ENCODE results near the gene OXGR1. TPM values are rescaled to one million over a fixed set of nuclear protein-coding genes. Genes with fewer than 3 reads are reported as not detected.
A peak's percentile ranks its signal among the peaks of the same experiment; 100 is the strongest.

OXGR1 gene
- total RNA-seq, 1 donor, result not detected

GRCh38 chr13:97023117-97023516, 28.8 kb upstream of the OXGR1 start:
- TF ChIP-seq, protein P1, sequence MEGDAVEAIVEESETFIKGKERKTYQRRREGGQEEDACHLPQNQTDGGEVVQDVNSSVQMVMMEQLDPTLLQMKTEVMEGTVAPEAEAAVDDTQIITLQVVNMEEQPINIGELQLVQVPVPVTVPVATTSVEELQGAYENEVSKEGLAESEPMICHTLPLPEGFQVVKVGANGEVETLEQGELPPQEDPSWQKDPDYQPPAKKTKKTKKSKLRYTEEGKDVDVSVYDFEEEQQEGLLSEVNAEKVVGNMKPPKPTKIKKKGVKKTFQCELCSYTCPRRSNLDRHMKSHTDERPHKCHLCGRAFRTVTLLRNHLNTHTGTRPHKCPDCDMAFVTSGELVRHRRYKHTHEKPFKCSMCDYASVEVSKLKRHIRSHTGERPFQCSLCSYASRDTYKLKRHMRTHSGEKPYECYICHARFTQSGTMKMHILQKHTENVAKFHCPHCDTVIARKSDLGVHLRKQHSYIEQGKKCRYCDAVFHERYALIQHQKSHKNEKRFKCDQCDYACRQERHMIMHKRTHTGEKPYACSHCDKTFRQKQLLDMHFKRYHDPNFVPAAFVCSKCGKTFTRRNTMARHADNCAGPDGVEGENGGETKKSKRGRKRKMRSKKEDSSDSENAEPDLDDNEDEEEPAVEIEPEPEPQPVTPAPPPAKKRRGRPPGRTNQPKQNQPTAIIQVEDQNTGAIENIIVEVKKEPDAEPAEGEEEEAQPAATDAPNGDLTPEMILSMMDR (IDR thresholded peaks at IDR 0.05; ENCODE audit: insufficient read depth, low read length), result no peak
- no peak for DNase-seq (ENCODE audit: low read depth)
- H3K4me3 ChIP-seq (ENCODE audit: low read depth, low read length), result no peak overlapping the region

DNA sequence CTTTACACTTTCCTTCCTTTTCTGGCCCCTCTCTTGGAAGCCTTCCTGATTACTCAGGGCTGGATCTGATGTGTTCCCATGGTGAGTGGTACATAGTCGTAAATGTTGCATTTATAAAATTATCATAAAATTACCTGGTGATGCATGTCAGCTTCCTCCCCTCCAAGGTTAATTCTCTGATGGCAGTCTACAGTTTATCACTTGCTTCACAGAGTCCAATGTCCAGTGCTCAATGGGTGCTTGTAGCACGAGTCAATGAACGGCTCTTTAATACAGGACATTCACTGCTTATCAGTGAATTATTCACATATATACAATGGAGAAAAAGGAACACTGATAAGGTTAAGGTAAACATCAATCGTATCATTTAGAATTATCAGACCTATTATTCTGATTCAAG, 27.0 kb upstream of the OXGR1 start:
- H3K4me3 ChIP-seq (ENCODE audit: low read depth, low read length), result no peak overlapping the region
- TF ChIP-seq, protein P1 (IDR thresholded peaks at IDR 0.05; ENCODE audit: insufficient read depth, low read length), result no peak
- no peak for DNase-seq (ENCODE audit: low read depth)

- TF ChIP-seq, protein P1 (IDR thresholded peaks at IDR 0.05; ENCODE audit: insufficient read depth, low read length), result no peak
- no peak for DNase-seq (ENCODE audit: low read depth)
Observed at GRCh38 chr13:97020689-97021240, 26.5 kb upstream of the OXGR1 start.

DNA sequence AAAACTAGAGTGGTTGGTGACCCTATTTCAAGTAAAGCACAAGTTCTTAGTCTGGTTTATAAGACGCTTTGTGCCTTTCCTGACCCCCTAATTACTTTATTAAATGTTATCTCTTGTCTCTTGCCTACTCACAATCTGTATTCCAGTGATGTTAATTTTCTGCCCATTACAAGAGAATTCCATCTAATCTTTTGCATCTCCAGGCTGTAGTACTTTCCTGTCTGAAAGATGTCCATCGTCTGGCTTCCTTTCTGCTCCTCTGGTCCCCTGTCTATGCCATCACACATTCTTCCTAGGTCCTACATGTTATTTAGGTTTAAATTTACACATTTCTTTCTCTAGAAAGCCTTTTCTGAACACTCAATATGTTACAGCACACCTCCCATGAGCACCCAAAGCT, 25.9 kb upstream of the OXGR1 start:
- TF ChIP-seq, protein P1 (IDR thresholded peaks at IDR 0.05; ENCODE audit: insufficient read depth, low read length), result no peak
- H3K4me3 ChIP-seq (ENCODE audit: low read depth, low read length), result no peak overlapping the region
- no peak for DNase-seq (ENCODE audit: low read depth)

More at GRCh38 chr13:97020689-97021240, 26.5 kb upstream of the OXGR1 start:
- H3K4me3 ChIP-seq (ENCODE audit: low read depth, low read length), result no peak overlapping the region

- H3K4me3 ChIP-seq (ENCODE audit: low read depth, low read length), result no peak overlapping the region
- DNase-seq (ENCODE audit: low read depth), result no peak
- TF ChIP-seq, protein P1 (IDR thresholded peaks at IDR 0.05; ENCODE audit: insufficient read depth, low read length), result no peak
Observed at GRCh38 chr13:97019236-97019635, 25.0 kb upstream of the OXGR1 start.

GRCh38 chr13:97018029-97018819, 23.9 kb upstream of the OXGR1 start:
- peak; percentile 75 for DNase-seq (ENCODE audit: low read depth)
- TF ChIP-seq, protein P1 (IDR thresholded peaks at IDR 0.05; ENCODE audit: insufficient read depth, low read length), result peak; percentile 88
- H3K4me3 ChIP-seq (ENCODE audit: low read depth, low read length), result no peak overlapping the region

Measured in fibroblast of the aortic adventitia (primary cell).